LNCaP clone FGC (cell line): ENCODE measurements around the gene INPP5D.

Experiments
- DNase-seq: peaks from one replicate; pipeline ENCODE4 v3.0.0-alpha.2; 2011; ENCODE audit warnings: low read depth
- H3K4me3 ChIP-seq: 2 replicates; pipeline ENCODE4 v1.5.1; 2011; ENCODE audit warnings: mild to moderate bottlenecking, low read depth, low read length, control low read depth
- CTCF ChIP-seq: IDR thresholded peaks from 2 replicates; pipeline ENCODE4 v1.5.1; 2012; ENCODE audit warnings: mild to moderate bottlenecking; ENCODE audit not compliant: control insufficient read depth, insufficient read depth; ENCODE audit errors: extremely low read depth

Gene INPP5D

GRCh38 chr2:233107831-233108300, 47.7 kb downstream of the INPP5D start:
- no peak for TF ChIP-seq CTCF
- no peak for DNase-seq
- H3K4me3 ChIP-seq: no peak overlapping the region

GRCh38 chr2:233108611-233109490, 48.7 kb downstream of the INPP5D start:
- no peak overlapping the region for H3K4me3 ChIP-seq

GRCh38 chr2:233111427-233111826, 51.3 kb downstream of the INPP5D start:
- no peak overlapping the region for H3K4me3 ChIP-seq
- DNase-seq: no peak
- no peak for TF ChIP-seq CTCF

More at GRCh38 chr2:233108611-233109490, 48.7 kb downstream of the INPP5D start:
- TF ChIP-seq CTCF: no peak
- DNase-seq: no peak

- TF ChIP-seq CTCF: no peak
- H3K4me3 ChIP-seq: no peak overlapping the region
- no peak for DNase-seq
Observed at GRCh38 chr2:233112329-233112728, 52.2 kb downstream of the INPP5D start.

GRCh38 chr2:233112776-233113452, 52.8 kb downstream of the INPP5D start:
- no peak for DNase-seq
- no peak overlapping the region for H3K4me3 ChIP-seq
- no peak for TF ChIP-seq CTCF

GRCh38 chr2:233114421-233114861, 54.3 kb downstream of the INPP5D start:
- no peak for DNase-seq
- TF ChIP-seq CTCF: no peak
- no peak overlapping the region for H3K4me3 ChIP-seq
